Mesothelial cell of epicardium (in vitro differentiated cells): ENCODE data around the gene TEPSIN. TPM values are rescaled to one million over a fixed set of nuclear protein-coding genes. Genes with fewer than 3 reads are reported as not detected.

ENCODE experiments used
- DNase-seq, 2 experiments: peaks; one replicate each; pipeline ENCODE4 v3.0.0; 2021; ENCODE audit warnings: low spot score in 2 of 2; ENCODE audit not compliant: unreplicated experiment in 2 of 2
- H3K27ac Mint-ChIP-seq: 2 replicates; pipeline ENCODE4 v1.8.0; 2021; ENCODE audit warnings: mixed read lengths
- H3K27me3 Mint-ChIP-seq: 2 replicates; pipeline ENCODE4 v1.8.0; 2021; ENCODE audit warnings: low read depth, mixed read lengths
- H3K36me3 Mint-ChIP-seq: 2 replicates; pipeline ENCODE4 v1.8.0; 2021; ENCODE audit warnings: mixed read lengths
- H3K4me1 Mint-ChIP-seq: 2 replicates; pipeline ENCODE4 v1.8.0; 2021; ENCODE audit warnings: mixed read lengths
- H3K4me3 Mint-ChIP-seq: 2 replicates; pipeline ENCODE4 v1.8.0; 2021; ENCODE audit warnings: mild to moderate bottlenecking, moderate library complexity, mixed read lengths
- H3K9me3 Mint-ChIP-seq: 2 replicates; pipeline ENCODE4 v1.8.0; 2021; ENCODE audit warnings: mixed read lengths
- CTCF ChIP-seq: fragments of 200-600 bp; sonication (generic); IDR thresholded peaks from one replicate; pipeline ENCODE4 v1.5.0; 2021; ENCODE audit warnings: antibody characterized with exemption; ENCODE audit not compliant: unreplicated experiment
- total RNA-seq: library from RNA; stranded (reverse); gene quantifications from 3 replicates; pipeline ENCODE4 v1.2.1, GENCODE V29; 2021

TEPSIN gene
- total RNA-seq, 1 donor from 2014 or later, result 44.6 TPM

- no peak for TF ChIP-seq CTCF
- peaks cover 5% of the 10 kb centered on the region for H3K9me3 Mint-ChIP-seq
- no peak overlapping the region for H3K27ac Mint-ChIP-seq
- no peak for DNase-seq
- no peaks in the 10 kb centered on the region for H3K27me3 Mint-ChIP-seq
- H3K4me3 Mint-ChIP-seq, result peak overlapping the region; percentile 64
- peaks cover 15% of the 10 kb centered on the region for H3K4me1 Mint-ChIP-seq
- peaks cover 12% of the 10 kb centered on the region for H3K36me3 Mint-ChIP-seq
Observed at GRCh38 chr17:81221371-81221841, 17.4 kb downstream of the TEPSIN start.

DNA sequence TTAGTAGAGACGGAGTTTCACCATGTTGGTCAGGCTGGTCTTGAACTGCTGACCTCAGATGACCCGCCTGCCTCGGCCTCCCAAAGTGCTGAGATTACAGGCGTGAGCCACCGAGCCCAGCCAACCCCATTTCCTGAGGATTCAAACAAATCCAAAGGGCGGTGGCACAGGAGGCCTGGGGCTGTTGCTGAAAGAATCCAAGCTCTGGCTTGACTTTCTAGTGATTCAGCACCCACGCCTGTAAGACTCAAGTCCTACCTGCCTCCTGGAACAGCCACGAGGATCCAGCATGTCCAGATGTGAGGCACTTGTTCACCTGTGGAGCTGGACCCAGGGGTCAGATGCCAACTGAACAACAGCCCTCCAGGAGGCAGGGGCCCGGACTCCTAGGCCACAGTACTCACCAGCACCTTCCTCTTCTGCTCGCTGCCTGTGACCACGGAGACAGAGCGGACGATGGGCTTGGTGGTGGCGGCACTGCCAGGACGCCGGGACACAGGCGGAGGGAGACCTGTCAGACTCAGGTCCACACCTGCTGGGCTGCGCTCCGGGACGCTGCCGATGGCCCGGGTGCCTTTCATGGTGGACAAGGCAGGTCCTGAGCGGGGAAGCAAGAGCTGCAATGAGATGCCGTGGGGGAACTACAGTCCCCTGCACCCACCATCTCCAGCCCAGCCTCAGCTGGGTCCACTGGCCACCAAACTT, 19.2 kb downstream of the TEPSIN start:
- Mint-ChIP-seq H3K9me3 (no peaks in the 10 kb centered on the region), H3K36me3 (peaks cover 15% of the 10 kb centered on the region), H3K4me1 (peaks cover 15% of the 10 kb centered on the region), H3K27ac (no peak overlapping the region), H3K27me3 (no peaks in the 10 kb centered on the region), H3K4me3 (no peak overlapping the region)
- no peak for TF ChIP-seq CTCF
- no peak for DNase-seq

GRCh38 chr17:81218991-81219390, 19.9 kb downstream of the TEPSIN start:
- Mint-ChIP-seq H3K27ac (no peak overlapping the region), H3K4me3 (no peak overlapping the region), H3K27me3 (no peaks in the 10 kb centered on the region), H3K9me3 (no peaks in the 10 kb centered on the region), H3K4me1 (peaks cover 15% of the 10 kb centered on the region), H3K36me3 (peaks cover 15% of the 10 kb centered on the region)
- TF ChIP-seq CTCF, result no peak
- DNase-seq, result no peak

GRCh38 chr17:81218459-81218858, 20.4 kb downstream of the TEPSIN start:
- H3K4me3 Mint-ChIP-seq, result no peak overlapping the region
- no peak overlapping the region for H3K27ac Mint-ChIP-seq
- TF ChIP-seq CTCF, result no peak
- no peak for DNase-seq
- H3K4me1 Mint-ChIP-seq, result peaks cover 10% of the 10 kb centered on the region
- peaks cover 18% of the 10 kb centered on the region for H3K36me3 Mint-ChIP-seq
- no peaks in the 10 kb centered on the region for H3K27me3 Mint-ChIP-seq
- no peaks in the 10 kb centered on the region for H3K9me3 Mint-ChIP-seq

- no peak overlapping the region for H3K4me3 Mint-ChIP-seq
- no peak for TF ChIP-seq CTCF
- H3K9me3 Mint-ChIP-seq, result no peaks in the 10 kb centered on the region
- H3K36me3 Mint-ChIP-seq, result peaks cover 18% of the 10 kb centered on the region
- H3K27me3 Mint-ChIP-seq, result no peaks in the 10 kb centered on the region
- no peak overlapping the region for H3K27ac Mint-ChIP-seq
- no peak for DNase-seq
- peaks cover 9% of the 10 kb centered on the region for H3K4me1 Mint-ChIP-seq
Observed at GRCh38 chr17:81217491-81217890, 21.4 kb downstream of the TEPSIN start.
